NCI-H82 (cell line): ENCODE measurements around the gene PAQR7.

Experiments used
- DNase-seq: peaks from one replicate; lab custom pipeline; 2025; lab: John Stamatoyannopoulos, UW

PAQR7 gene

DNA sequence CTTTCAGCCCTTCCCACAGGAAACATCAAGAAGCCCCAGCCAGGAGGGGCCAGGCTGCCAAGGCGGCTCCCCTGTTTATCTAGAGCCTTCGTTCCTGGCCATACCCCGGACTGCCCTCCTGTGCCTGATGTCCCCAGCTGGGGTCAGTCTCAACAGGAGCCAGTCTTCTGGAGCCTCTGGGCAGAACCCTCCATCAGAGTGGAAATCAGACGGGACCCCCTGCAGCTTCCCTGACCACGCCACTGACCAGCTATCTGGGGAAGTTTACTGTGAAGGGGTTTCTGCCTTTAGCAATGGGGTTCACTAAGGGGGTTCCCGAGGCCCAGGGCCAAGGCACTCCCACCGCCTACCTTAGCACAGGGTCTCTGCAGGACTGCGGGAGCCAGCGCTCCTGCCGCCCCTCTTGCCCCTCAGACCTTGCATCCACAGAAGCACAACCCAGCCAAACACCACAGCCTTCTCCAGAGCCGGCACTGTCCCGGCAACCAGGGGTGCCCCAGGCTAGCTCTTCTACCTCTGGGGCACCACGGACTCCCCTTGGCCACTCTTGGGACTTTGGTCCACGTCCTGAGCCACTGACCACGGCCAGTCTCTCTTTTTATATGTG lies 59.3 kb downstream of the PAQR7 start:
- no peak for DNase-seq

DNA sequence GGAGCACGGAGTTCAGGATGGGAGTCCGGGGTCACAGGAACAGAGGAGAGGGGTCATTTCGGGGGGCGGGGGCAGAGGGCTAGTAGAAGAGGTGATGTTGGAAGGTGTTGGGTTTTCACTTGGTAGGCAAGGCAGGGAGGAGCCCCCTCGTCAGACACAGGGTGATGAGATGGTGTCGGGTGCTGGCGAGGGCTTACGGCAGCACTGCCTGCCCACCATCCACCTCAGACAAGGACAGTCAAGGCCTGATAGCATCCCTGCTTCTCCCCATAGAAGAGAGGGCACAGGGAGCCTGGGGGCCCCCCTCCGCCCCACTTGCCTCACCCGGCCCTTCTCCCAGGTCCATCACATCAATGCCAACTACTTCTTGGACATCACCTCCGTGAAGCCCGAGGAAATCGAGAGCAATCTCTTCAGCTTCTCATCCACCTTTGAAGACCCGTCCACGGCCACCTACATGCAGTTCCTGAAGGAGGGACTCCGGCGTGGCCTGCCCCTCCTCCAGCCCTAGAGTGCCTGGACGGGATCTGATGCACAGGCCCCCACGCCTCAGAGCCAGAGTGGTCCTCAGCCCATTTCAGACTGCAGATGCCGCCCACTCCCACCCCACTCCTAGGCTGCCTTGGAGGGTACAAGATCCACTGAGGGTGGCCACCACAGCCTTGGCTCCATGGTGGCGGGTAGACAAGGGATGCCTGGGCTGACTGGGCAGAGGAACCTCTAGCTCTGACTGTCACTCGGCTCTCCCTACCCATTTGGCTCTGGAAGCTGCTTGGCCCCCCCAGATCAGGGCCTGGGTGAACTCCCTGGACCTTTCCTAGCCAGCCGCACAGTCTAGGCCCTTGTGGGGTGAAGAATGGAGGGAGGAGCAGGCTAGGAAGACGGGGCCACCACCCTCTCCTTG lies 60.0 kb downstream of the PAQR7 start:
- DNase-seq = no peak

DNA sequence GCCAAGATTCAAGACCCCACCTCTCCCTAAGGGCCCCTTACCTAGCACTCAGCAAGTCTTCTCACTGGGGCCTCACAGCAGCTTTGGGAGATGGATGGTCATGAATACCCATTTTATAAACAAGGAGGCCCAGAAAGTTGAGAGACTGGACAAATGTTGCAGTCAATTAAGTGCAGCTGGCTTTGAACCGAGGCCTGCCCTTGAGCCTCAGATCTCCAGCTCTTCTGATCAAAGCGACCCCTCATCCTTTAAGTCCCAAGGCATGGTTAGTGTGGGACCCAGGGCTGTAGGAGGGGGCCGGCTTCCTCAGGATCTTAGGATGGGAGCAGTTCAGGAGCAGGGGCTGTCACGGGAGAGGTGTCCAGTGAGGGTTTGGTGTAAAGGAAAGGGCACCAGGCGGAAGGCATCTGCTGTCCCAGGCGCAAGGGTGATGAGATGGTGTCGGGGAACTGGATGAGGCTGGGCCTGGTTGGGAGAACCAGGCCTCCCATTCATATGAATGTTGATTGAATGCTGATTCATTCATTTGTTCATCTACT lies 60.9 kb downstream of the PAQR7 start:
- DNase-seq = no peak

DNA sequence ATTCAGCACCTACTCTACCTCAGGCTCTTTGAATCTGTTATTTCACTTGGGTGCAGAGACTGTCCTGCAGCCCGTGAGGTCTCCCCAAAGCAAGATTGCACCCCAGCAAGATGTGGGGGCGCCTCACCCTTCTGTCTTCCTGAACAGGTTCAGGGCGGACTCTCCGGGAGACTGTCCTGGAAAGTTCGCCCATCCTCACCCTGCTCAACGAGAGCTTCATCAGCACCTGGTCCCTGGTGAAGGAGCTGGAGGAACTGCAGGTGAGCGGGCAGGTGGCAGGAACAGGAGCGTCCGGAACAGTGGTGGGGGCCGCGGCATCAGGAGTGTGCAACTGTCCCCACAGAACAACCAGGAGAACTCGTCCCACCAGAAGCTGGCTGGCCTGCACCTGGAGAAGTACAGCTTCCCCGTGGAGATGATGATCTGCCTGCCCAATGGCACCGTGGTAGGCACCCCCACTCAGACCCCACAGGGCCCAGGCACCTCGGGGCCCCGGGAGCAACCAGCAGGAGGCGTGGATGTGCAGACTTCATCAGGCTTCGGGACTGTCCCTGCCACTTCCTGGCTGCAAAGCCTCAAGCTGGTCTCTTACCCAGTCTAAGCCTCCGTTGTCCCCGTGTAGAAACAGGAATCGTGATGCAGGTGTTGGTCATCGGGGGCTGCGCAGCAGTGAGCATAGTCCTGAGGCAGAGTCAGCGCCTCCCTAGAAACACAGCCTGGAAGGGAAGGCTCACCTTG lies 61.6 kb downstream of the PAQR7 start:
- DNase-seq = no peak

DNA sequence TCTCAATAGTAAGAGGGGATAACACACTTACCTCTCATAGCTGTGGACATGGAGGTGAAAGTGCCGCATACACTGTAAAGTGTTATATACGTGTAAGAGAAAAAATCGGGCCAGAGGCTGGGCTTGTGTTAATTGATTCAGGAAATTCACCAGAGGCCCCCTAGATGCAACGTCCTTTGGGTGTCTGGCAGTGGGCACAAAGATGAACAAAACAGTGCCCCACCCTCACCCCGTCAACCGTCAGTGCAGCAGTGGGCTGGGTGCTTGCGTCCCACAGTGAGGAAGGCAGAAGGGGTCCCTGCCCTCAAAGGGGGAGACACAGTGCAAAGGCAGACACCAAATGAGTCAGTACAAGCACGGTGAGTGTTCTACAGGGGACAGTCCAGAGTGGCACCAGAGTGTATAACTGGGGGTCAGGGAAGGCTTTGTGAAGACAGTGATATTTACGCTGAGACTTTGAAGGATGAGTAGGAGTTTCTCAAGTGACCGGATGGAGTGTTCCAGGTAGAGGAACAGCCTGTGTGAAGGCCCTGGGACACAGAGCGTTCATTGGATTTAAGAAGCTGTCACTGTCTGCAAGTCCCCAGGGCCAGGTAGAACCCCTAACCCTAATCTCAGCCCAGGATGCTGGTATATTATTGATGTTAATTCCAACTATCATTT lies 62.3 kb downstream of the PAQR7 start:
- DNase-seq = no peak
